T-helper 1 cell treated with Interleukin-12 subunit alpha and Interleukin-12 subunit beta and Interleukin-4 antibody, amounts not matched to agents 30 μg/mL and 1 μg/mL, for 36 hours (primary cell): ENCODE data around the gene HSF5.
"Not testable (repeated sequence)": the region's sequence is repeated elsewhere in the genome, so short reads cannot be mapped to it uniquely, and the experiment has no call there.

Source experiments
- H3K27ac Mint-ChIP-seq: one replicate; pipeline ENCODE4 v1.8.0; 2021; ENCODE audit warnings: mild to moderate bottlenecking, mixed read lengths
- H3K27me3 Mint-ChIP-seq: one replicate; pipeline ENCODE4 v1.8.0; 2021; ENCODE audit warnings: low read depth, mixed read lengths
- H3K36me3 Mint-ChIP-seq: one replicate; pipeline ENCODE4 v1.8.0; 2021; ENCODE audit warnings: low read depth, mixed read lengths
- H3K4me1 Mint-ChIP-seq: one replicate; pipeline ENCODE4 v1.8.0; 2021; ENCODE audit warnings: low read depth, mixed read lengths
- H3K4me3 Mint-ChIP-seq: one replicate; pipeline ENCODE4 v1.8.0; 2021; ENCODE audit warnings: mild to moderate bottlenecking, moderate library complexity, mixed read lengths
- H3K9me3 Mint-ChIP-seq: one replicate; pipeline ENCODE4 v1.8.0; 2021; ENCODE audit warnings: mixed read lengths

The HSF5 gene

GRCh38 chr17:58402047-58402446 lies 86.2 kb downstream of the HSF5 start:
- Mint-ChIP-seq H3K4me1 (peaks cover 9% of the 10 kb centered on the region), H3K4me3 (no peak overlapping the region), H3K36me3 (no peaks in the 10 kb centered on the region), H3K27ac (no peak overlapping the region), H3K9me3 (no peaks in the 10 kb centered on the region), H3K27me3 (peaks cover 5% of the 10 kb centered on the region)

- Mint-ChIP-seq H3K27me3 (peaks cover 5% of the 10 kb centered on the region), H3K9me3 (no peaks in the 10 kb centered on the region), H3K36me3 (no peaks in the 10 kb centered on the region), H3K4me3 (no peak overlapping the region), H3K27ac (no peak overlapping the region), H3K4me1 (peaks cover 9% of the 10 kb centered on the region)
Observed at GRCh38 chr17:58401287-58401686, 86.9 kb downstream of the HSF5 start.

- Mint-ChIP-seq H3K27me3 (peaks cover 5% of the 10 kb centered on the region), H3K9me3 (no peaks in the 10 kb centered on the region), H3K27ac (no peak overlapping the region), H3K36me3 (no peaks in the 10 kb centered on the region), H3K4me3 (no peak overlapping the region), H3K4me1 (peaks cover 9% of the 10 kb centered on the region)
Observed at GRCh38 chr17:58400826-58401225, 87.4 kb downstream of the HSF5 start.

- Mint-ChIP-seq H3K4me3 (no peak overlapping the region), H3K36me3 (no peaks in the 10 kb centered on the region), H3K27me3 (peaks cover 5% of the 10 kb centered on the region), H3K4me1 (peaks cover 9% of the 10 kb centered on the region), H3K27ac (no peak overlapping the region), H3K9me3 (no peaks in the 10 kb centered on the region)
Observed at GRCh38 chr17:58399974-58400373, 88.2 kb downstream of the HSF5 start.

GRCh38 chr17:58398574-58399266 lies 89.5 kb downstream of the HSF5 start:
- Mint-ChIP-seq H3K9me3 (no peaks in the 10 kb centered on the region), H3K36me3 (no peaks in the 10 kb centered on the region), H3K27me3 (peaks cover 5% of the 10 kb centered on the region), H3K4me1 (peaks cover 9% of the 10 kb centered on the region), H3K4me3 (no peak overlapping the region), H3K27ac (no peak overlapping the region)

- not testable (repeated sequence) for H3K4me3 Mint-ChIP-seq, H3K9me3 Mint-ChIP-seq, H3K4me1 Mint-ChIP-seq, H3K27ac Mint-ChIP-seq, H3K36me3 Mint-ChIP-seq, H3K27me3 Mint-ChIP-seq
Observed at GRCh38 chr17:58397421-58397820, 90.8 kb downstream of the HSF5 start.

- peaks cover 5% of the 10 kb centered on the region for H3K27me3 Mint-ChIP-seq
- H3K4me1 Mint-ChIP-seq, result no peaks in the 10 kb centered on the region
- H3K9me3 Mint-ChIP-seq, result no peaks in the 10 kb centered on the region
- H3K36me3 Mint-ChIP-seq, result peaks cover 3% of the 10 kb centered on the region
- H3K27ac Mint-ChIP-seq, result no peak overlapping the region
- no peak overlapping the region for H3K4me3 Mint-ChIP-seq
Observed at GRCh38 chr17:58396173-58396572, 92.0 kb downstream of the HSF5 start.

GRCh38 chr17:58394534-58395223 lies 93.5 kb downstream of the HSF5 start:
- Mint-ChIP-seq H3K4me1 (no peaks in the 10 kb centered on the region), H3K36me3 (peaks cover 3% of the 10 kb centered on the region), H3K9me3 (no peaks in the 10 kb centered on the region), H3K27ac (no peak overlapping the region), H3K4me3 (no peak overlapping the region), H3K27me3 (peaks cover 5% of the 10 kb centered on the region)

- Mint-ChIP-seq H3K4me3 (no peak overlapping the region), H3K4me1 (peaks cover 2% of the 10 kb centered on the region), H3K9me3 (no peaks in the 10 kb centered on the region), H3K27ac (no peak overlapping the region), H3K27me3 (peaks cover 4% of the 10 kb centered on the region), H3K36me3 (peaks cover 4% of the 10 kb centered on the region)
Observed at GRCh38 chr17:58391302-58391984, 96.8 kb downstream of the HSF5 start.

- Mint-ChIP-seq H3K4me1 (peaks cover 2% of the 10 kb centered on the region), H3K36me3 (peaks cover 4% of the 10 kb centered on the region), H3K27me3 (peaks cover 4% of the 10 kb centered on the region), H3K9me3 (no peaks in the 10 kb centered on the region), H3K4me3 (no peak overlapping the region), H3K27ac (no peak overlapping the region)
Observed at GRCh38 chr17:58390884-58391283, 97.3 kb downstream of the HSF5 start.

- Mint-ChIP-seq H3K9me3 (no peaks in the 10 kb centered on the region), H3K27ac (no peak overlapping the region), H3K36me3 (peaks cover 4% of the 10 kb centered on the region), H3K27me3 (peaks cover 4% of the 10 kb centered on the region), H3K4me1 (peaks cover 9% of the 10 kb centered on the region), H3K4me3 (no peak overlapping the region)
Observed at GRCh38 chr17:58388302-58389190, 99.7 kb downstream of the HSF5 start.

GRCh38 chr17:58387834-58388233 lies 100.4 kb downstream of the HSF5 start:
- Mint-ChIP-seq H3K36me3 (peaks cover 4% of the 10 kb centered on the region), H3K9me3 (no peaks in the 10 kb centered on the region), H3K4me3 (no peak overlapping the region), H3K4me1 (peaks cover 13% of the 10 kb centered on the region), H3K27me3 (peaks cover 4% of the 10 kb centered on the region), H3K27ac (no peak overlapping the region)

- Mint-ChIP-seq H3K9me3 (no peaks in the 10 kb centered on the region), H3K36me3 (peaks cover 2% of the 10 kb centered on the region), H3K4me3 (no peak overlapping the region), H3K4me1 (peaks cover 24% of the 10 kb centered on the region), H3K27ac (no peak overlapping the region), H3K27me3 (peaks cover 4% of the 10 kb centered on the region)
Observed at GRCh38 chr17:58386708-58387107, 101.5 kb downstream of the HSF5 start.

- Mint-ChIP-seq H3K27ac (no peak overlapping the region), H3K4me1 (peaks cover 29% of the 10 kb centered on the region), H3K9me3 (no peaks in the 10 kb centered on the region), H3K27me3 (peaks cover 4% of the 10 kb centered on the region), H3K36me3 (peaks cover 2% of the 10 kb centered on the region), H3K4me3 (no peak overlapping the region)
Observed at GRCh38 chr17:58385359-58385899, 102.8 kb downstream of the HSF5 start.
